Choroid plexus epithelial cell (primary cell): Measurements from ENCODE around the gene EFNA5.
A peak's percentile ranks its signal among the peaks of the same experiment; 100 is the strongest.

ENCODE experiments used
- DNase-seq: peaks from one replicate; pipeline ENCODE4 v3.0.0-alpha.2; 2010; ENCODE audit warnings: low read depth
- H3K4me3 ChIP-seq: 2 replicates; pipeline ENCODE4 v1.5.1; 2011; ENCODE audit warnings: low read depth, mild to moderate bottlenecking, control low read depth, low read length, moderate library complexity
- TF ChIP-seq, protein P1 (sequence below): conservative IDR thresholded peaks from 2 replicates; pipeline ENCODE4 v1.5.1; 2011; ENCODE audit warnings: low read depth, mild to moderate bottlenecking, control low read depth, inconsistent platforms, low read length, moderate library complexity

EFNA5 gene

DNA sequence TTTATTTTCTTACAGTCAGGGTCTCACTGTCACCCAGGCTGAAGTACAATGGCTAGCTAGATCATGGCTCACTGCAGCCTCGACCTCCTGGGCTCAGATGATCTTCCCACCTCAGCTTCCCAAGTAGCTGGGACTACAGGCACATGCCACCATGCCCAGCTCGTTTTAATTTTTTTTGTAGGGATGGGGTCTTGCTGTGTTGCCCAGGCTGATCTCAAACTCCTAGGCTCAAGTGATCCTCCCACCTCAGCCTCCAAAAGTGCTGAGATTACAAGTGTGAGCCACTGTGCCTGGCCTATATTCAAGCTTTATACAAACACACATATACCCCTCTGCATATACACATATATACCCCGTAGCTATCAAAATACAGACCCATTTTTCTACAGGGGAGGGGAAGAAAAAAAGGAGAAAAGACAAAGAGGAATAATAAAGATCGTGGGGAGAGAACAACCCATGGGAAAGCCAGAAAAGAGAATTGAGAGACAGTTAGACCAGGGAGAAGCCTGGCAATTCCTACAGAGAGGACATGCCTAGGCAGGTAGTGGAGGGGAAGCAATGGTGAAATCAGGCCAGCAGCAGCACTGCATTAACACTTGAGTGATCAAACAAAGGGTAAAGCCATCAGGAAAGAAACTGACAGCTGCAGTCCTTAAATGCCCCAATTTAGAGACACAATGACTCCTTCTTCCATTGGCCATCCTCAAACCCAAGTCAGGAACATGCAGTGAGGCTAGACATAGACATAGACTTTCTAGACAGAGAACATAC is 102.7 kb downstream of the EFNA5 start:
- no peak overlapping the region for H3K4me3 ChIP-seq
- no peak for DNase-seq
- TF ChIP-seq, protein P1, sequence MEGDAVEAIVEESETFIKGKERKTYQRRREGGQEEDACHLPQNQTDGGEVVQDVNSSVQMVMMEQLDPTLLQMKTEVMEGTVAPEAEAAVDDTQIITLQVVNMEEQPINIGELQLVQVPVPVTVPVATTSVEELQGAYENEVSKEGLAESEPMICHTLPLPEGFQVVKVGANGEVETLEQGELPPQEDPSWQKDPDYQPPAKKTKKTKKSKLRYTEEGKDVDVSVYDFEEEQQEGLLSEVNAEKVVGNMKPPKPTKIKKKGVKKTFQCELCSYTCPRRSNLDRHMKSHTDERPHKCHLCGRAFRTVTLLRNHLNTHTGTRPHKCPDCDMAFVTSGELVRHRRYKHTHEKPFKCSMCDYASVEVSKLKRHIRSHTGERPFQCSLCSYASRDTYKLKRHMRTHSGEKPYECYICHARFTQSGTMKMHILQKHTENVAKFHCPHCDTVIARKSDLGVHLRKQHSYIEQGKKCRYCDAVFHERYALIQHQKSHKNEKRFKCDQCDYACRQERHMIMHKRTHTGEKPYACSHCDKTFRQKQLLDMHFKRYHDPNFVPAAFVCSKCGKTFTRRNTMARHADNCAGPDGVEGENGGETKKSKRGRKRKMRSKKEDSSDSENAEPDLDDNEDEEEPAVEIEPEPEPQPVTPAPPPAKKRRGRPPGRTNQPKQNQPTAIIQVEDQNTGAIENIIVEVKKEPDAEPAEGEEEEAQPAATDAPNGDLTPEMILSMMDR: no peak

DNA sequence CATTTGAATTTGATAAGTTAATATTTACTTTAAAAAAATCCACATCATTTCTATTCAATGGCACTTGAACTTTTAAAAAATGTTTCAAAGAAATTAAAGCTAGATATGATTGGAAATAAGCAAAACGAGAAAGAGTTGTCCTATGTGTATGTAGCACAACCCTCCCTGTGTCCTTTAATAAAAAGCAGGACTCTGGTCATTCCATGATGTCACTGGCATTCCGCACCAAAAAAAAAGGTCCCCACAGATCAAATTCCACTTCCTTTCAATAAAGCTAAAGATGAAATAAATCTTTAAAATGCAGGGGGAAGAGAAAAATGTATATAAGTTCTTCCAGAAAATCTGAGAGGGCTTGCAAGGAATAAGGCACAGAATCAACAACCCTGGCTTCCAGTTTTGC is 103.8 kb downstream of the EFNA5 start:
- TF ChIP-seq, protein P1: no peak
- H3K4me3 ChIP-seq: no peak overlapping the region
- no peak for DNase-seq

DNA sequence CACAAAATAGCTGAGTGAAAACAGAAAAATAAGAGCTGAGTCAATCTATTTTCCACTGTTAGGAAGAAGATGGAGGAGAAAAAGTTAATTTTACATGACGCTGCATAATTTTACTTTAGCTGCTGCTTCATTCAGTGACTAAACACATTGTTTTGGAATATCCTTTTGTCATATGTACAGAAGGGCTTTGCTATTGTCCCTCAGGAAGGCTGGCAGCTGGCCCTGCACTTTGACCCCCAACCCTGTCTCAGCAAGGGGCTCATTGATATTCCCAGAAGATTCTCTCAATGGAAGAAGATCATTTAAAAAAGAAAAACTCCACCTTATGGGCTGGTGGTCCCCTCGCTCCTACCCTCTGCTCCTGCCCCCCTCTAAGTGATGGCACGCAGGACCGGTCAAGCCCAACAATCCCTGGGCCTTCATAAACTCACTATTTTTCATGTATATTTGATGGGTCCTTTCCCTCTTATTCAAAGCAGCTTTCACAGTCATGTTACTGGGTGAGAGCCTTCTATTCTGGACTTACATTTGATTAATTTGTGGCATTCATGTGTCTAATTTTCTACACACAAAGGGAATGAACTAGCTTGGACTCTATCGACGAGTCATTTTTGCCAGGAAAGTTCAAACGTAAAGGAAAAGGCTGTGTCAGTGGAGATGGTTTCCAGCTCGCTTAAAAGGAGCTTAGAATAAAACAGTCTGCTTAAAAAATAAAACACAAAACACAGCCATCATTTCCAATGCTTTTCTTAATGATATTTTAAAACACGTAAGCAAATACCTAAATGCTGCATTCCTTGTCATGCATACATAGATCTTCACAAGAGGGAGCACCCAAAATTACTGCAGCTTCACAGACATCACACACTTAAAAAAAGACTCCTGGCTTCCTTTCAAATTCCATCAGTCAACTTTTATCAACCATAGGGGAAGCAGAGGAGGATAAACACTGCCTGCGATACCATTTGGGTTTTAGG is 104.7 kb downstream of the EFNA5 start:
- TF ChIP-seq, protein P1: no peak
- peak; percentile 52 for DNase-seq
- no peak overlapping the region for H3K4me3 ChIP-seq

DNA sequence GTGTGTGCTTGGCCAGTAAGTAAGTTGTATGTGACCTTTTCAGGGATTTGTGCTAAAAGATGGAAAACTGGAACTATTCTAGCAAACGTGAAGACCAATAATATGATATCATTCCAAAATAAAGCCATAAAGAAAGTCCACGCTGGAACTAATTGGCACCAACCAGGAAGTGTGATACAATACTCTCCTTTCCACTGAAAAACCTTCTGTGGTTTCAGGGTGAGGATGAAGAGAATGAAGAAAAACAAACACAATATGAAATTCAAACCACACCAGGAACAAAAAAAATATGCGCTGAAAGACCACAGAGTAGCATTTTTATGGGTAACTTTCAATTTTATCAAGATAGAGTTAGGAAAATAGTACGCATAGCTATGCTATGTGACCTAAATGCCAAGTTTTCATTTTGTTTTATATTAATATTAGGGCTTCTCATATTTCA is 105.8 kb downstream of the EFNA5 start:
- H3K4me3 ChIP-seq: peak overlapping the region; percentile 6
- peak; percentile 86 for DNase-seq
- TF ChIP-seq, protein P1: no peak

DNA sequence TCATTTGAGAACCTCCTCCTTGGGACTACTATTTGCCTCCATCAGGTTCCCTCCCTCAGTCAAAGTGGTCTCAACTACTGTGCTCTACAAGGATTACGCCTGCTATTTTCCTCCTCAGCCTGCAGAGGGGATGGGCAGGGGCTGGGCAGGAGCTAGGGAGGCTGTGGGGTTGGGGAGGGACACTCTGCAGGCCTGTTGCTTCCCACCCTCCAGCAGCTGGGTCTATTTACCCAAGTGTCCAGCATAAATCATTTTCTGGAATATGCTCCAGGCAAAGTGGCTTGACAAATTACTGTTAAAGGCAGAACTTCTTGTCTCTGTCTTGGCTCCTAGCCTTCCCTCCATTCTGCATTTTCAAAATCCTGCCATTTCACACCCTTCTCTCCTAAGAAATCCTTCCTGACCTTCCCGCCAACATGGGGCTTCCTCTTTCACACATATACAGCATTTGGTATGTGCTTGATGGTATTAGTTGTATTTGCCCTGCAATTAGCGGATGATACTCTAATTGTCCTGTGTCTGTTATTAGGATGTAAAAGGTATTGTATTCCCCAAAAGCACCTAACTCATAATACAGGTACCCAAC is 106.7 kb downstream of the EFNA5 start:
- TF ChIP-seq, protein P1: no peak
- no peak overlapping the region for H3K4me3 ChIP-seq

DNA sequence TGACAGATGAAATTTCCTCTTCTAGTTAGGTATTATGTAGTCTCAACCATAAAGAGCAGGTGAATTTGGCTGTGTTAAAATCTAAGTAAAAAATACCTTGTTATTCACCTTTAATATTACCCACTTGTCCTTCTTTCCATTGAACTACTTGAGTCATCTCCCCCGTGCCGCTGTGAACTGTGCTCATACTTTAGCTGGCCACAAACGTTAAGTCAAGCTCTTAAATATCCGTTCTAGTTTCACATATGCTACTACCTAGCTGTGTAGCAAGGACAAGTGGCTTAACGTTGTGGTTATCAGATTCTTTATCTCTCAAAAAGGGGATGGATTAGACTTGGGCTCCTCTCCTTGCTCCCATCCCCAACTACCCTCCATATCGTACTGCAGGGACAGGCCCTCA is 110.4 kb downstream of the EFNA5 start:
- TF ChIP-seq, protein P1: no peak
- no peak for DNase-seq
- H3K4me3 ChIP-seq: no peak overlapping the region

More for the DNA sequence above, 106.7 kb downstream of the EFNA5 start:
- DNase-seq: no peak
